ENCODE data around the gene NEU2.

The NEU2 gene

GRCh38 chr2:233032551-233033320 is at the start of gene NEU2:
Gene NEU2, plus strand, starts transcription at chr2:233032672. Its CDS starts 0 bp downstream, at chr2:233032672.
- no peak for DNase-seq (ENCODE audit: low read depth, low spot score)

GRCh38 chr2:232982926-232983668 is 49.4 kb upstream of the NEU2 start:
- no peak for DNase-seq (ENCODE audit: low read depth, low spot score)

GRCh38 chr2:232983669-232984140 is 48.8 kb upstream of the NEU2 start:
- no peak for DNase-seq (ENCODE audit: low read depth, low spot score)

GRCh38 chr2:232984451-232985207 is 47.8 kb upstream of the NEU2 start:
- DNase-seq (ENCODE audit: low read depth, low spot score) = no peak

- DNase-seq (ENCODE audit: low read depth, low spot score) = no peak
Observed at GRCh38 chr2:232986155-232986554, 46.3 kb upstream of the NEU2 start.

- no peak for DNase-seq (ENCODE audit: low read depth, low spot score)
Observed at GRCh38 chr2:232993231-232993821, 39.1 kb upstream of the NEU2 start.

- no peak for DNase-seq (ENCODE audit: low read depth, low spot score)
Observed at GRCh38 chr2:232994446-232994845, 38.0 kb upstream of the NEU2 start.

- DNase-seq (ENCODE audit: low read depth, low spot score) = no peak
Observed at GRCh38 chr2:232997749-232998665, 34.5 kb upstream of the NEU2 start.

GRCh38 chr2:232998666-232998985 is 33.8 kb upstream of the NEU2 start:
- DNase-seq (ENCODE audit: low read depth, low spot score) = no peak

GRCh38 chr2:232999354-232999753 is 33.1 kb upstream of the NEU2 start:
- no peak for DNase-seq (ENCODE audit: low read depth, low spot score)

- DNase-seq (ENCODE audit: low read depth, low spot score) = no peak
Observed at GRCh38 chr2:233000886-233001750, 31.4 kb upstream of the NEU2 start.

- no peak for DNase-seq (ENCODE audit: low read depth, low spot score)
Observed at GRCh38 chr2:233002829-233003657, 29.4 kb upstream of the NEU2 start.

- no peak for DNase-seq (ENCODE audit: low read depth, low spot score)
Observed at GRCh38 chr2:233003658-233004555, 28.6 kb upstream of the NEU2 start.

- DNase-seq (ENCODE audit: low read depth, low spot score) = no peak
Observed at GRCh38 chr2:233005096-233005495, 27.4 kb upstream of the NEU2 start.

GRCh38 chr2:233006648-233007047 is 25.8 kb upstream of the NEU2 start:
- no peak for DNase-seq (ENCODE audit: low read depth, low spot score)

GRCh38 chr2:233007270-233007669 is 25.2 kb upstream of the NEU2 start:
- no peak for DNase-seq (ENCODE audit: low read depth, low spot score)

GRCh38 chr2:233007739-233008138 is 24.7 kb upstream of the NEU2 start:
- DNase-seq (ENCODE audit: low read depth, low spot score) = no peak

GRCh38 chr2:233009661-233010060 is 22.8 kb upstream of the NEU2 start:
- DNase-seq (ENCODE audit: low read depth, low spot score) = no peak

Measured in smooth muscle cell of the brain vasculature (primary cell).